ENCODE data around the gene IL17RB.

Gene IL17RB

DNA sequence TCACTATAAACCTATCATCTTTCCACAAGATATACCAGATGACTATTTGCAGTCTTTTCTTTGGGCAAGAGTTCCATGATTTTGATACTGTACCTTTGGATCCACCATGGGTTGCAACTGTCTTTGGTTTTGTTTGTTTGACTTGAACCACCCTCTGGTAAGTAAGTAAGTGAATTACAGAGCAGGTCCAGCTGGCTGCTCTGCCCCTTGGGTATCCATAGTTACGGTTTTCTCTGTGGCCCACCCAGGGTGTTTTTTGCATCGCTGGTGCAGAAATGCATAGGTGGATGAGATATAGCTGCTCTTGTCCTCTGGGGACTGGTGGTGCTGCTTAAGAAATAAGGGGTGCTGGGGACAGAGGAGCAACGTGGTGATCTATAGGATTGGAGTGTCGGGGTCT, 33.9 kb upstream of the IL17RB start:
- no peak for DNase-seq

DNA sequence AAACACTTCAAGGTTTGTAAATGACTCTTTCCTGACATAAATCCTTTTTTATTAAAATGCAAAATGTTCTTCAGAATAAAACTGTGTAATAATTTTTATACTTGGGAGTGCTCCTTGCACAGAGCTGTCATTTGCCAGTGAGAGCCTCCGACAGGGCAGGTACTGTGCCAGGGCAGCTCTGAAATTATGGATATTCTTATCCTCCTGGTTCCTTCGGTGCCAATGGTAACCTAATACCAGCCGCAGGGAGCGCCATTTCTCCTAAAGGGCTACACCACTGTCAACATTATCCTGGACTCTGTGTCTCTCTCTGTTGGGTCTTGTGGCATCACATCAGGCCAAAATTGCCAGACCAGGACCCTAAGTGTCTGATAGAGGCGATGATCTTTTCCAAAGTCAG, 33.1 kb upstream of the IL17RB start:
- DNase-seq: no peak

DNA sequence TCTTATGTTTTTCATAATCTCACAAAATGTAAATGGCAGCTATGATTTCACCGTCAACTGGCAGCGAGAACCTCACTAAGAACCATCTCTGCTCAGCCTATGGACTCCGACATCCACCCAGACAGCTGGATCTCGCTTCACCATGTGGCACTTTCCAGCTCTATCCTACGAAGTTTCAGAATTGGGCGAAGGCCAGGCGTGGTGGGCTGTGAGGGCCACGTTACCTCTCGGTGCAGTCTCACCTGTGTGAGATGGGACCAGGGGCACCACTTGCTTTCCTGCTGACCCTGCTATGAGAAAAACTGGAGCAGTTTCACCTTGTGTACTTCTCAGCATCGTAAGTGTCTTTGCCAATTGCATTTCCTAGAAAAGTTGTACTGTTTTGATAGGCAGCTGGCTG, 32.5 kb upstream of the IL17RB start:
- DNase-seq: no peak

DNA sequence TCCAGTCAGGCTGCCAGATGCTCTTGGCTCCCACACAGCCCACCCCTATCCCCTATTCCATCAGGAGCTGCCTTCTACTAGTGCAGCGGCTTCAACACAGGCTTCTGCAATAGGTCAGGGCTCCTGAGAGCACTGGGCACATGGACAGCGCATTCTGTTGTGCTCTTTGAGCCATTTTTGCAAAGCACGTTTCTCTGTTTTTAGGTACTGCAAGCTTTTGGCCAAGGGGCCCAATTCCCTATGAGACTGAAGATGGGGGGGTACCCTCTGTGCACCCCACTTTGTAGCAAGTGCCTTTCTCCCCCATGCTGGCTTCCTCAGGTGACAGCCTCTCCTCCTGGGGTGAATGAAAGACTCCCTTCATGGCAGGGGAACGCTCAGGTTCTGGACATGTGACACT, 31.3 kb upstream of the IL17RB start:
- DNase-seq: no peak

DNA sequence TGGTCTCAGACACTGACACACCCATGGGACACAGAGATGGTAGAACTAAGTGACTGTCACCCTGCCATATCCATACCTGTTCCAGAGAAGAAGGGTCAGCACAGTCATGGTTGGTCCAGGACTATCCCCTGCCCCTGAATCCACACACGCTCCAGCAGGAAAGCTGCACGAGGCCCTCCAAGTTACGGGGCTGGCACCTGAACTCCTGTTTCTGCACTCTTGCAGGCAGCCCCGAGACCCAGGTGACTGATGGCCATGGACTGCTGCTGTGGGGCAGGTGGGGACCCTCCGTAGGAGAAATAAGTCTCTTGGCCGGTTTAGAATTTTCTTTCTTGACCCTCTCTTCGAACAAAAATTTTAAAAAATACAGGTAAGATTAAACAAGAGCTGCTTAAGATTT, 30.7 kb upstream of the IL17RB start:
- DNase-seq: no peak

DNA sequence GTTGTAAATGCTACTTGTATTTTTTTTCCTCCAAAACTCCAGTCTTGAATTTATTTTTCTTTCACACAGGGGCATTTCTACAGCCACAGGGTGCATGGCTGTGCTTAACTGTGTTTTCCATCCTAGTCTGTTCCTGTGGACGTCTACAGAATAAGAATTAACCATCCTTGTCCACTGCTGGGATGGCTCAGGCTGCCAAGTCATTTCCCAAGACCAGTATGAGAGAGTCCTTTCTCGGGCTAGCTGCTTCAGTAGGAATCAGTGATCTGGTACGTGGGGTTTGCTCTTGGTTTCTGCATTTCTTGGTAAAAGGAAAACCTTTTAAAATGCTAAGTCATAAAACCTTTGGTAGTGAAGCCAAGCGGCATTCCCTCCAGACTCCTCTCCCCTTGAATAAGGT, 29.9 kb upstream of the IL17RB start:
- DNase-seq: no peak

DNA sequence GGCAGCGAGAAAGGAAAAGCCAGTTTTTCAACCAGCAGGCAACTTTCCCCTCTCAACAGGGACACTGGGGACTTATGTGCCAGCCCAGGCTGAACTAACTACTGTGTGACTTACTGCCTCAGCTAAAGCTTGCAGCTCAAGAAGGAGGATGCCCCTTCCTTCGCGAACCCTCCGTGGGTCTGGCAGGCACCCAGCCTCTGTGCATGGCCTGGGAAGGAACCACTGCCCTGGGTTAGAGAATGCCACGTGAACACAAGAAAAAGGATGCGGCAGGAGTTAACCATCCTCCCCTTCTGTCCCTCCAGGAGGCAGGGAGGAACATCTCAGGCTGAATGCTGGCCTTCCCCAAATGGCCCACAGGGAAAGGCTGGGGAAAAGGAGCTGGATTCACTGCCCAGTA, 29.2 kb upstream of the IL17RB start:
- DNase-seq: no peak

DNA sequence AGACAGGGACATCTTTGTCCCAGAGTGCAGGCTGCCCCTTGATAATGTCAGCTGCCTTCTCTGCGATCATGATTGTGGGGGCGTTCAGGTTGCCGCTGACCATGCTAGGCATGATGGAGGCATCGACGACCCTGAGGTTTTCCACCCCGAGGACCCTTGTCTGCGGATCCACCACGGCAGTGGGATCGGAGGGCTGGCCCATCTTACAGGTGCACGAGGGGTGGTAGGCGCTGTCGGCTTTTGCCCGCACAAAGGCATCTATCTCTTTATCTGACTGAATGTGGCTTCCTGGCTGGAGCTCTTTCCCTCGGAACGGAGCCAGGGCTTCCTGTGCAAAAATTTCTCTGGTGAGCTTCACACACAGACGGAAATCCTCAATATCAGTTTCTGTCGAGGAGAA, 28.6 kb upstream of the IL17RB start:
- DNase-seq: no peak

DNA sequence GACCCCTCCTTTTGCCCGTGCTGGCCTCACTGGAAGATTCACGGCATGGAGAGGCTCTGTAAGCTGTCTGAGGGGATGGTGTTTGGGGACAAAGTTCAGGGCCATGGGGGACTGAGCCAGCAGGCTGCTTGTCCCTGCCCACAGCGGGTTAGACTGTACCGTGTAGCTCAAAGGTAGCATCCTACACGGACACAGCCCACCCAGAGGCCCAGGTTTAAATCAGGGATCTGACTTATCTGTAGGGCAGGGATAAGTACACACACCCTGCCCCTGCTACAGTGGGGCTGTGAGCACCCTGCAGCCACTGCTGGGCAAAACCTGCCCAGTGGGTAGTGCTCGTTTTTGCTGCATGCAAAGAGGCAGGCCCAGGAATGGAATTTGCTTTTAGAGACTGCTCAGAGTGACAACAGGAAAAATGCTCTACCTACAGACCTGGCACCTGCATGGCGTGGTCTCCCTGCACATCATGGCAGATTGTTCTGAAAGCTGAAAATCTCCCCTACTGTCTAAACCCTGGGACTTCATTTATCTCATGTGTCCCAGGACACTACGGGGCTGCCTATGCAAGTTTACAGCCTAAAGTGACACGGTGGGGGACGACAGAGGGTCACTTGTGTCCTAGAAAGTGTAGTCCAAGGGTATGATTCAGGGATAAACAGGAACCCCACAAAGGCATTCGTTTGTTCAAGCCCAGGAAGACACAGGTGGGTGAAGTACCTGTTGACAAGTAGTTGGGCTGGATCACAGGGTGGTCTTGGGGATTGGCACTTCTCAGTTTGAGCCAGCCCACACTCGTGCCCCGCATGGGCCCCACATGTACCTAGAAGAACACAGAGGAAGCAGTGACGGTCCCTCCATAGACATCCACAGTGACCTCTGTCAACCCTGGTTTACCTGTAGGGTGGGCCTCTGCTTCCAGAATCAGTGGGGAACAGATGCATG, 27.9 kb upstream of the IL17RB start:
- DNase-seq: no peak

DNA sequence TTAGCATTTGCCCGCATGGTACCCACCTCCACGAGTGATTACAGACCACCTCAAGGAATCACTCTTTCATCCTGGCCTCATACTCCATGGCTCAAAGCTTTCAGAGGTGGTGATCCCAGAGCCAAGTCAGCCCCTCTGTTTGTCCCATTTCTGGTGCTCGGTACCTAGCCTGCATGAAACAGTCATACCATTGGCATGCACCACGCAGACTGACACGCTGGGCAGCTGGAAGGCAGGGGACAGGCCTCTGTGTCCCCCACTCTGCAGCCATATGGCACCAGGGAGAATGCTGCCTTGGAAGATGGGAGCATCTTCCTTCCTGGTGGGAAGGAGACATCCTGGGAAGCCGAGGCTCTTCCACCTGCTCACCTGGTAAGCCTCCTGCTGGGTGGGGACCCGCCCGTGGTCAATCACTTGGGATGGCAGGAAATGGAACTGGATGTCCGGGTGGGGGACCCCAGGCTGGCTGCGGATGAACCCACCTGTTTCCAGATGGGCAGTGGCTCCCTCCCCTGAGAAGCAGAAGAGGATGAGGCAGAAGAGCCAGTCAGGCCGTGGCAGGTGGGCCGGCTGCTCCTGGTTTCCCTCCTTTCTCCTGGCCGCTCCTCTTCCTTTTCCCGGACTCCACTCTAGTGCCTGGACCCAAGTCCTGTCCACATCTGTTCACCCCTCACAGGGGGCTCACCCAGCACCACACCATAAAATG, 27.1 kb upstream of the IL17RB start:
- no peak for DNase-seq

DNA sequence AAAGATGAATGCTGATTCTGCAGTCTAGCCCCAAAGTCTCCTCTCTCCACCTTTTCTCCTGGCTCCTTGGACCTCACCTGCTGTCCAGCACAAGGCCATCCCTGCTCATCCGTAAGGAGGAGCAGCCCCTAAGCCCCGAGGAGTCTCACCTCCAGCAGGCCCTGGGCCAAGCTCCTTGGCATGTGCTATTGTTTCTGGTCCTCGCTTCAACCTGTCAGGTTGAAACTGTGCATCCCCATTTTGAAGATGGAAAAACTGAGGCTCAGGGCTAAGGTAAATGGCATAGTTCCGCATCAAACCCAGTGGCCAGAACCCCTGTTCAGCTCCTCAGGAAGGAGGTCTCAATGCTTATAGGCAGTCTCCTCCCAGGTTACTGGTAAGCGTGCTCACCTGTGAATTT, 26.3 kb upstream of the IL17RB start:
- no peak for DNase-seq

DNA sequence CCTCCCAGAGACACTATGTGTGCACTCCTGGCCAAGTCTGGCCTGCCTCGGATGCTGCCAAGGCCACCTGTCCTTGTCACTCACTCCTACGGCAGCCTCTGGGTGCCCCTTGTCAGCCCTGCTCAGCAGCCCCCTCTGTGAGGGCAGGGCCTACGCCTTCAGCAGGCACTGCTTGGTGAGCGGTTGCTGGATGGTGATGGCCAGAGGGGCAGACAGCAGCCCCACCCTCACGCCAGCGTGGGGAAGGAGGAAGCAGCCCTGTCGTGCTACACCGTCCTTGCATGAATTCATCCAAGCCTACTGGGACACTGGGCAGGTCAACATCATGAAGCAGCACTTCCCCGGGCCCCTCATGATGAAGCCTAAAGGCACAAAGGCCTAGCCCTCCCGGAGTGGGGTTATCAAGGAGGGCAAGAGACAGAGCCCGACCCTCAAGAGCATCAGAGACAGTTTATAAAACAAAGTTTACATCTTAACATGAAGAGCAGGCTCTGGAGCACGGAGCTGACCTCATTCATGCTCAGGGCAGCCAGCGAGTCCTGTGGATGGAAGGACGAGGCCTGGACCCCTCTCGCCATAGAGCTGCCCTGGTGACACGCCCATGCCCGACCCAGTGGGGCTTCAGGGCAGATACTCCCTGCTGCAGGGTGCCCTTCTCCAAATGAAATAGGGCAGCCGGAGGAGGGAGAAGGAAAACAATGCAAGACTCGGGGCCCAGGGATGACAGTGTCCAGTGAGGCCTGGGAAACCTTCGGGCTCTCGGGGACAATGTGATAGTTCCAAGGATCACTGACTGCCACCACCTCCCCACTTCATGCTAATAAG, 25.4 kb upstream of the IL17RB start:
- DNase-seq: no peak

DNA sequence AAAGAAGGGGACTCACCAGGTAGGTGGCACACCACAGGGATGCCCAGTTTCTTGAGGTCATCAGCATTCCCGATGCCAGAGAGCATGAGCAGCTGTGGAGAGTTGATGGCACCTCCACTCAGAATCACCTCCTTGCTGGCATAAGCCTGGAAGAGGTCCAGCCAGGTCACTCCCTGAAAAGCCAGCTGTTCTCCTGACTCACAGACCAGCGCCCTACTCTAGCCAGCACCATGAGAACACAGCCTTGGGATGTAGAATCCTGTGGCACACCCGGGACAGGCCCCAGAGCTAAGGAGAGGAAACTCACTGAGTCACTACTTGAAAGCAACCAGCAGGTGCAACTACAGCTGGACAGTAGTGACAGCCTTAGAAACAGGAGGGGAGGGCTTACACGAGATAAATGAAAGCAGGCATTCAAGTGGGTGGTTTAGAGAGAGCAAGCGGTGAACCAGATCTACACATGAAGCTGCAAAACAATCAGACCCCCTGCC, 24.7 kb upstream of the IL17RB start:
- DNase-seq: no peak

DNA sequence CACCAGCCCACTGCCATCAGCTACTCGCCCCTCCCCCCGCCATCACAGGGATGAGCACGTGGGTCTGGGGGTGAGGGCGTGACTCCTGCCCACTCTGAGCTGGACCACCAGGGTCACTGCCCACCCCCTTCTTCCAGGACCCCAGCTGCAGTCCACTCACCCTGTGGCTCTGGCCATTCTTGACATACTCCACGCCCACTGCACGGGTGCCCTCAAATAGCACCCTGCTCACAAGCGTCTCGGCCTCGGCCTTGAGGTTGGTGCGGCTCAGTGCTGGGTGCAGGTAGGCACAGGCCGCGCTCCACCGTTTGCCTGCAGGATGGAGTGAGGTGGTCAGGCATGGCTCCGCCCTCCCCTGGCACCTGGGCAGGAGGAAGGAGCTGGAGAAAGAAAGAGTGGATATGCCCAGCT, 24.0 kb upstream of the IL17RB start:
- DNase-seq: no peak

DNA sequence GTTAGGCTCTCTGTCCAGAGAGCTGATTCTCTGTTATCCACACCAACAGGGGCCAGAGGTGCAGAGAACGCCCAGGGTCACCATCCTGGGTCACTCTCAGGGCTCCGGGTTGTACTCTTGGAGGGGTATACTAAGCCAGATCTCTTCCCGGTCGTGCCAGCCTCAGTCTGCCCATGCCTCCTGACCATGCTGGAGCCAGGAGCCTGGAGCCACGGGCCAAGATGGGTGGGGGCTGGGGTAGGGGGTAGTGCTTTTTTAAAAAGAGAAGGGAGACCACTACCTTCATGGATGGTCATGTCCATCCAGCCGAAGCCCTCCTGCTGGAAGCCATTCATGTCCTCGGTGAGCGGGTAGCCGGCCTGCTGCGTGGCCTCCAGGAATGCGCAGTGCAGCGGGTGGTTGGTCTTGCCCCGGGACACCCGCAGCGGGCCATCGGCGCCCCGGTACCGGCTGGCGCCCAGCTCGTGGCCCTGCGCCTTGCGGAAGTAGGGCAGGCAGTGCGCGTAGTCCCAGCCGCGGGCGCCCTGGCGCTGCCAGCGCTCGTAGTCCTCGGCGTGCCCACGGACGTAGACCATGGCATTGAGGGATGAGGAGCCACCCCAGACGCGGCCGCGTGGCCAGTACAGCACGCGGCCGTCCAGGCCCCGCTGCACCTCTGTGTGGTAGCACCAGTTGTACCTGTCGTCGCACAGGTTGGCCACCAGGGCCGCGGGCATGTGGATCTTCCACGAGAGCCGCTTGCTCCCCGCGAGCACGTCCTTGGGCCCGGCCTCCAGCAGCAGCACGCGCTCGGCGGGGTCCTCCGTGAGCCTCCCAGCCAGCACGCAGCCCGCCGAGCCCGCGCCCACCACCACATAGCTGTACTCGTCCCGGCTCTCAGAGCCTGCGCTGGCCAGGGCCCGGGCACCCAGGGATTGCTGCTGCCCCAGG, 23.1 kb upstream of the IL17RB start:
- no peak for DNase-seq

DNA sequence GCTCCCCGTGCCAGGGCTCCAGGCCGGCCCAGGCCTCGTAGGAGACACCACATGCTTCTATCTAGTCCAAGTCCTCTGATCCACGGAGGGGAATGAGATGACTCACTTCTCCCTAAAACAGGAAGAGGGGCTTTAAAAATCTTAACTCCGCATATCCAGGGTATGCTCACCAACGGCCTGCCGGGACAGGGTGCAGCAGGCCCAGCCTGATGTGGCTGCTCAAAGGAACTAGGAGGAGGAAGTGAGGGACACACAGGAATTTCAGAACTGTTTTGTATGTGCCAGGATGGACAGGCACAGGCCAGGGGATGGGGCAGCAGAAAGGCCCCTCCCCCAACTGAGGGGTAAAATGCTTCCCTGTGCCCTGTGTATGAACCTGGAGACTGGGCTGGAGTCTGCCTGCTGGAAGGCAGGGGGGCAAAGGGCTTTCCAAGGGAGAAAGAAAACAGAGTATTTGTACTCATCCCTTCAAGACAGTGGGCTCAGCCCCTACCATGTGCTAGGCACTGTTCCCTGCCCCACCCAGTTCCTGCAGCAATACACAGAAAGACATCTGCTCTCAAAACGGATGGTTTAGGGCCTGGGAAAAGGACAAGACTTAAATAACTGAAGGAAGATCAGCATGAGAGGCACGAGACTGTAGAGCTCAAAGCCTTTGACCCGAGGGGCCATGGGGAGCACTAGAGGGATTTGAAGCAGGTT, 22.3 kb upstream of the IL17RB start:
- DNase-seq: no peak

DNA sequence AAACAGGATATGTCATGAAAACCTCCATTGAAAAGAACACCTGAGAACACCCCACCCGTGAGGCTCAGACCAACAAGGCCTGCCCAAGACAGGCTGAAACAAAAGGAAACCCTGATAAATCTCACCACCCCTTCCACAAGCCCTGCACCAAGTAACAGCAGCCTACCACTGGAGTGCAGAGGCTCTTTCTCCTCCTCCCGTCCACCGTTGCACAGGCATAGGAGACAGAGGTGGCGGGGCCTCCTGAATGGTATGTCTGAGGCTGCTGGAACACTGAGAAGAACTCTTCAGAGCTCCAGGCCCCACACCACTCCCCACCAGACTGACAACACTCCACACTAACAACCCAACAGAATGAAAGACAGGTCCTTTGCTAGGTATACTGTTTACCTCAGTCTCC, 21.6 kb upstream of the IL17RB start:
- DNase-seq: no peak

DNA sequence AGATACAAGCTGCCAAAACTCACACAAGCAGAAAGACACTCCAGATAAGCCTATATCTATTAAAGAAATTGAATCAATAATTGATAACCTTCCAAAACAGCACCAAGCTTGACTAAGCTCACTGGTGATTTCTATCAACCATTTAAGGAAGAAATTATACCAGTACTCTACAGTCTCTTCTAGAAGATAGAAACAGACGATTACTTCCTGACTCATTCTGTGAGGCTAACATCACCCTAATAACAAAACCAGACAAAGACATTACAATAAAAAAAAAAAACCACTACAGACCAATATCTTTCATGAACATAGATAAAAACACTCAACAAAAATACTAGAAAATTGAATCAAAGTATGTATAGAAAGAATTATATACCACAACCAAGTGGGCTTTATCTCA, 20.3 kb upstream of the IL17RB start:
- DNase-seq: no peak

DNA sequence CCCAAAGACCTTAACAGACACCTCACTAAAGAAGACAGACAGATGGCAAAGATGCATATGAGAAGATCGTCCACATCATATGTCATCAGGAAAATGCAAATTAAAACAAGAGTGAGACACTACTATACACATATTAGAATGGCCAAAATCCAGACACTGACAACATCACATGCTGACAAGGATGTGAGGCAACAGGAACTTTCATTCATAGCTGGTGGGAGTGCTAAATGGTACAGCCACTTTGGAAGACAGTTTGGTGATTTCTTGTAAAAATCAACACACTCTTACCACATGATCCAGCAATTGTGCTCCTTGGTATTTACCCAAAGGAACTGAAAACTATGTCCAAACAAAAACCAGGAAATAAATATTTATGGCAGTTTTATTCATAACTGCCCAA, 17.8 kb upstream of the IL17RB start:
- DNase-seq: no peak

DNA sequence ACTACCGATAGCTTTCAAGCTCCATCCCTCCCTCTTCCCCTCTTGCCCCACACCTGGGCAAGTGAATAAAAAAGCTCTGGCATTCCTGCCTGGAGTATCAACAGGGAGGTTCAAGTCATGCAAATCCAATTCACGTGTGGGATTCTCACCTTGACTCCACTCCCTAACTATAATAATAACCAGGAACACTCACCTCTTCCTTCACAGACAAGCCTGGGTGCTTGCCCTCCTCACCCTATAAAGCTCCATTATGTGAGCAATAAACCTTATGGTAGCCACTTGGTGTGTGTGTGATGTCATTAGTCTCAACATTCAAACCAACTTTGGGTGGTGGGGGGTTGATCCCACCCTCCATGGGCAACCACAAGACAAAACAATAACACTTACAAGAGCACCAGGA, 16.8 kb upstream of the IL17RB start:
- DNase-seq: no peak

DNA sequence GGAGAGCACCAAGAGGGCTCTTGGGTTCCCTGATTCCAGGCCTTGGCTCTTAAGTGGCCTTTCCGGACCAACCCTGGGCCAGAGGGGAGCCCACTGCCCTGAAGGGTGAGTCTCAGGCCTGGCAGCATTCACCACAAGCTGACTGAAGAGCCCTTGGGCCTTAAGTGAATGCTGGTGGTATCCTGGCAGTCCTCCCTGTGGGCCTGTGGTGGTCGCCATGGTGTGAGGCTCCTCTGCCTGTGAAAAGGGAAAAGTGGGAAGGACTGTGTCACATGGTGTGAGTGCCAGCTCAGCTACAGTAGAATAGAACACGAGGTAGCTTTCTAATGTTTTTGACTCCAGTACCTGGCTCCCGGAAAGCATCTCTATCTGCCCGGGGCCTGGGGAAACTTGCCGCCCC, 15.4 kb upstream of the IL17RB start:
- no peak for DNase-seq

Data from CD4-positive, alpha-beta T cell treated with Interleukin-17A for 4 hours (primary cell).